Peyer's patch (tissue), 4 donors: Measurements from ENCODE around the gene ALMS1.

Experiments
- CTCF ChIP-seq, 6 experiments: fragments of 450-650 bp in 4 of 6; fragments of 200-600 bp in 2 of 6; sonication (generic) in 1 of 6; IDR thresholded peaks; one replicate each; pipeline ENCODE4 v1.5.1; 2017 to 2019; ENCODE audit warnings: antibody characterized with exemption in 6 of 6, mild to moderate bottlenecking in 3 of 6, moderate library complexity in 1 of 6
- POLR2A ChIP-seq, 2 donors: fragments of 450-650 bp; IDR thresholded peaks; one replicate each; pipeline ENCODE4 v1.5.1; 2017; ENCODE audit warnings: antibody characterized with exemption in 2 of 2, mild to moderate bottlenecking in 2 of 2, moderate library complexity in 2 of 2

GRCh38 chr2:73588177-73588576, 202.5 kb downstream of the ALMS1 start:
- TF ChIP-seq CTCF (IDR thresholded peaks at IDR 0.05) (no peak), POLR2A (IDR thresholded peaks at IDR 0.05) (no peak)
